ENCODE results near the gene SMAD2. TPM values are rescaled to one million over a fixed set of nuclear protein-coding genes. Genes with fewer than 3 reads are reported as not detected.
"Not testable (repeated sequence)": the region's sequence is repeated elsewhere in the genome, so short reads cannot be mapped to it uniquely, and the experiment has no call there.

The SMAD2 gene
- total RNA-seq, 1 donor from 2014 or later: 86.3 TPM

- DNase-seq (ENCODE audit: extremely low read depth, low read depth, low spot score): no peak
Measured at GRCh38 chr18:47858607-47859006, 71.9 kb downstream of the SMAD2 start.

- no peak for DNase-seq (ENCODE audit: extremely low read depth, low read depth, low spot score)
Measured at GRCh38 chr18:47847635-47848034, 82.8 kb downstream of the SMAD2 start.

GRCh38 chr18:47846431-47846830 is 84.0 kb downstream of the SMAD2 start:
- DNase-seq (ENCODE audit: extremely low read depth, low read depth, low spot score): no peak

- no peak for DNase-seq (ENCODE audit: extremely low read depth, low read depth, low spot score)
Measured at GRCh38 chr18:47844828-47845498, 85.5 kb downstream of the SMAD2 start.

- DNase-seq (ENCODE audit: extremely low read depth, low read depth, low spot score): no peak
Measured at GRCh38 chr18:47842836-47843235, 87.6 kb downstream of the SMAD2 start.

- no peak for DNase-seq (ENCODE audit: extremely low read depth, low read depth, low spot score)
Measured at GRCh38 chr18:47838396-47838795, 92.1 kb downstream of the SMAD2 start.

GRCh38 chr18:47832348-47832747 is 98.1 kb downstream of the SMAD2 start:
- no peak for DNase-seq (ENCODE audit: extremely low read depth, low read depth, low spot score)

- no peak for DNase-seq (ENCODE audit: extremely low read depth, low read depth, low spot score)
Measured at GRCh38 chr18:47831351-47831750, 99.1 kb downstream of the SMAD2 start.

GRCh38 chr18:47830772-47831171 is 99.7 kb downstream of the SMAD2 start:
- no peak for DNase-seq (ENCODE audit: extremely low read depth, low read depth, low spot score)

GRCh38 chr18:47829831-47830230 is 100.6 kb downstream of the SMAD2 start:
- no peak for DNase-seq (ENCODE audit: extremely low read depth, low read depth, low spot score)

GRCh38 chr18:47828031-47828430 is 102.4 kb downstream of the SMAD2 start:
- not testable (repeated sequence) for DNase-seq (ENCODE audit: extremely low read depth, low read depth, low spot score)

- DNase-seq (ENCODE audit: extremely low read depth, low read depth, low spot score): no peak
Measured at GRCh38 chr18:47826157-47827074, 104.0 kb downstream of the SMAD2 start.

GRCh38 chr18:47821314-47821713 is 109.1 kb downstream of the SMAD2 start:
- DNase-seq (ENCODE audit: extremely low read depth, low read depth, low spot score): no peak

GRCh38 chr18:47817795-47818077 is 112.7 kb downstream of the SMAD2 start:
- no peak for DNase-seq (ENCODE audit: extremely low read depth, low read depth, low spot score)

- DNase-seq (ENCODE audit: extremely low read depth, low read depth, low spot score): no peak
Measured at GRCh38 chr18:47817017-47817794, 113.3 kb downstream of the SMAD2 start.

GRCh38 chr18:47815486-47816270 is 114.8 kb downstream of the SMAD2 start:
- no peak for DNase-seq (ENCODE audit: extremely low read depth, low read depth, low spot score)

- no peak for DNase-seq (ENCODE audit: extremely low read depth, low read depth, low spot score)
Measured at GRCh38 chr18:47809420-47809819, 121.0 kb downstream of the SMAD2 start.

GRCh38 chr18:47802802-47803201 is 127.7 kb downstream of the SMAD2 start:
- DNase-seq (ENCODE audit: extremely low read depth, low read depth, low spot score): no peak

GRCh38 chr18:47801817-47802216 is 128.6 kb downstream of the SMAD2 start:
- no peak for DNase-seq (ENCODE audit: extremely low read depth, low read depth, low spot score)

- no peak for DNase-seq (ENCODE audit: extremely low read depth, low read depth, low spot score)
Measured at GRCh38 chr18:47800756-47801155, 129.7 kb downstream of the SMAD2 start.

GRCh38 chr18:47800248-47800647 is 130.2 kb downstream of the SMAD2 start:
- no peak for DNase-seq (ENCODE audit: extremely low read depth, low read depth, low spot score)
